Esophagus squamous epithelium (tissue), 4 donors: ENCODE measurements around the gene TAS1R1.

Source experiments
- POLR2A ChIP-seq, 4 donors: fragments of 450-650 bp; IDR thresholded peaks; one replicate each; pipeline ENCODE4 v1.6.1; 2017; ENCODE audit warnings: antibody characterized with exemption in 4 of 4, mild to moderate bottlenecking in 4 of 4, moderate library complexity in 3 of 4
- TF ChIP-seq, protein P1 (sequence below), 6 experiments: fragments of 450-650 bp in 4 of 6; fragments of 200-600 bp in 2 of 6; sonication (generic) in 2 of 6; IDR thresholded peaks; one replicate each; pipeline ENCODE4 v1.5.1; 2016 to 2019; ENCODE audit warnings: antibody characterized with exemption in 6 of 6, mild to moderate bottlenecking in 4 of 6, moderate library complexity in 4 of 6

- TF ChIP-seq, protein P1, sequence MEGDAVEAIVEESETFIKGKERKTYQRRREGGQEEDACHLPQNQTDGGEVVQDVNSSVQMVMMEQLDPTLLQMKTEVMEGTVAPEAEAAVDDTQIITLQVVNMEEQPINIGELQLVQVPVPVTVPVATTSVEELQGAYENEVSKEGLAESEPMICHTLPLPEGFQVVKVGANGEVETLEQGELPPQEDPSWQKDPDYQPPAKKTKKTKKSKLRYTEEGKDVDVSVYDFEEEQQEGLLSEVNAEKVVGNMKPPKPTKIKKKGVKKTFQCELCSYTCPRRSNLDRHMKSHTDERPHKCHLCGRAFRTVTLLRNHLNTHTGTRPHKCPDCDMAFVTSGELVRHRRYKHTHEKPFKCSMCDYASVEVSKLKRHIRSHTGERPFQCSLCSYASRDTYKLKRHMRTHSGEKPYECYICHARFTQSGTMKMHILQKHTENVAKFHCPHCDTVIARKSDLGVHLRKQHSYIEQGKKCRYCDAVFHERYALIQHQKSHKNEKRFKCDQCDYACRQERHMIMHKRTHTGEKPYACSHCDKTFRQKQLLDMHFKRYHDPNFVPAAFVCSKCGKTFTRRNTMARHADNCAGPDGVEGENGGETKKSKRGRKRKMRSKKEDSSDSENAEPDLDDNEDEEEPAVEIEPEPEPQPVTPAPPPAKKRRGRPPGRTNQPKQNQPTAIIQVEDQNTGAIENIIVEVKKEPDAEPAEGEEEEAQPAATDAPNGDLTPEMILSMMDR (IDR thresholded peaks at IDR 0.05), result no peak
- TF ChIP-seq POLR2A (IDR thresholded peaks at IDR 0.05), result no peak
These were observed 59.2 kb downstream of the TAS1R1 start for GRCh38 chr1:6614019-6614928.
